Trophoblast cell (in vitro differentiated cells and primary cell): ENCODE measurements around the gene WNT4.

Experiments used
- DNase-seq, 2 donors: peaks; one replicate each; pipeline ENCODE4 v3.0.0-alpha.2; 2016
- H2AFZ ChIP-seq: 2 replicates; pipeline ENCODE4 v1.6.1; 2013; ENCODE audit warnings: low read length, moderate library complexity, mild to moderate bottlenecking; ENCODE audit not compliant: insufficient read depth, poor library complexity
- H2AK5ac ChIP-seq: 2 replicates; pipeline ENCODE4 v1.6.1; 2013; ENCODE audit warnings: mild to moderate bottlenecking, low read length
- H2BK120ac ChIP-seq: 2 replicates; pipeline ENCODE4 v1.6.1; 2013; ENCODE audit warnings: low read length, mild to moderate bottlenecking, moderate library complexity; ENCODE audit not compliant: insufficient read depth, poor library complexity
- H2BK12ac ChIP-seq: 2 replicates; pipeline ENCODE4 v1.6.1; 2013; ENCODE audit warnings: mild to moderate bottlenecking, low read length, moderate library complexity
- H2BK5ac ChIP-seq: 2 replicates; pipeline ENCODE4 v1.6.1; 2013; ENCODE audit warnings: low read length, low read depth, moderate library complexity, mild to moderate bottlenecking; ENCODE audit not compliant: poor library complexity
- H3K14ac ChIP-seq: 2 replicates; pipeline ENCODE4 v1.6.1; 2013; ENCODE audit warnings: mild to moderate bottlenecking, low read length
- H3K18ac ChIP-seq: 2 replicates; pipeline ENCODE4 v1.6.1; 2013; ENCODE audit warnings: mild to moderate bottlenecking, low read length
- H3K23ac ChIP-seq: 2 replicates; pipeline ENCODE4 v1.6.1; 2013; ENCODE audit warnings: low read length
- H3K27ac ChIP-seq: 2 replicates; pipeline ENCODE4 v1.5.1; 2013; ENCODE audit warnings: low read depth, mild to moderate bottlenecking, inconsistent platforms, low read length, moderate library complexity
- H3K27me3 ChIP-seq: 2 replicates; pipeline ENCODE4 v1.6.1; 2013; ENCODE audit warnings: inconsistent platforms, mild to moderate bottlenecking, low read length, moderate library complexity; ENCODE audit not compliant: insufficient read depth
- H3K36me3 ChIP-seq, 2 experiments: 1 replicate in 1 of 2; 2 replicates in 1 of 2; pipeline ENCODE4 v1.6.1; 2013; ENCODE audit warnings: low read length in 2 of 2, mild to moderate bottlenecking in 2 of 2, moderate library complexity in 1 of 2; ENCODE audit not compliant: insufficient read depth in 2 of 2, control insufficient read depth in 1 of 2
- H3K4ac ChIP-seq: 2 replicates; pipeline ENCODE4 v1.6.1; 2013; ENCODE audit warnings: low read depth, mild to moderate bottlenecking, low read length, moderate library complexity
- H3K4me1 ChIP-seq, 2 experiments: 1 replicate in 1 of 2; 2 replicates in 1 of 2; pipeline ENCODE4 v1.6.1; 2013; ENCODE audit warnings: low read length in 2 of 2, mild to moderate bottlenecking in 2 of 2, moderate library complexity in 1 of 2; ENCODE audit not compliant: insufficient read depth in 2 of 2, control insufficient read depth in 1 of 2
- H3K4me2 ChIP-seq: 2 replicates; pipeline ENCODE4 v1.6.1; 2013; ENCODE audit warnings: inconsistent platforms, mild to moderate bottlenecking, low read length, moderate library complexity
- H3K4me3 ChIP-seq: 2 replicates; pipeline ENCODE4 v1.5.1; 2013; ENCODE audit warnings: mild to moderate bottlenecking, low read depth, low read length, inconsistent platforms
- H3K79me1 ChIP-seq: one replicate; pipeline ENCODE4 v1.6.1; 2013; ENCODE audit warnings: low read length
- H3K79me2 ChIP-seq: 2 replicates; pipeline ENCODE4 v1.6.1; 2013; ENCODE audit warnings: low read length, mild to moderate bottlenecking; ENCODE audit not compliant: control insufficient read depth, insufficient read depth, poor library complexity
- H3K9ac ChIP-seq: 2 replicates; pipeline ENCODE4 v1.6.1; 2013; ENCODE audit warnings: mild to moderate bottlenecking, low read length
- H3K9me3 ChIP-seq: 2 replicates; pipeline ENCODE4 v1.6.1; 2013; ENCODE audit warnings: low read depth, mild to moderate bottlenecking, control low read depth, inconsistent platforms, low read length; ENCODE audit not compliant: insufficient read depth
- H4K12ac ChIP-seq: 2 replicates; pipeline ENCODE4 v1.6.1; 2013; ENCODE audit warnings: low read depth, mild to moderate bottlenecking, low read length, moderate library complexity
- H4K8ac ChIP-seq: 2 replicates; pipeline ENCODE4 v1.6.1; 2013; ENCODE audit warnings: low read depth, mild to moderate bottlenecking, low read length, moderate library complexity
- H4K91ac ChIP-seq: one replicate; pipeline ENCODE4 v1.6.1; 2013; ENCODE audit warnings: low read depth, mild to moderate bottlenecking, low read length, moderate library complexity
- WGBS: extraction: QIAGEN DNeasy Blood & Tissue Kit; methylation state at CpG from one replicate; pipeline ENCODE4 v1.1.7; 2013; ENCODE audit warnings: missing lambda C conversion rate; ENCODE audit not compliant: insufficient read length, insufficient coverage; ENCODE audit errors: extremely low coverage; 5-methylcytosine and 5-hydroxymethylcytosine counted together

Gene WNT4

DNA sequence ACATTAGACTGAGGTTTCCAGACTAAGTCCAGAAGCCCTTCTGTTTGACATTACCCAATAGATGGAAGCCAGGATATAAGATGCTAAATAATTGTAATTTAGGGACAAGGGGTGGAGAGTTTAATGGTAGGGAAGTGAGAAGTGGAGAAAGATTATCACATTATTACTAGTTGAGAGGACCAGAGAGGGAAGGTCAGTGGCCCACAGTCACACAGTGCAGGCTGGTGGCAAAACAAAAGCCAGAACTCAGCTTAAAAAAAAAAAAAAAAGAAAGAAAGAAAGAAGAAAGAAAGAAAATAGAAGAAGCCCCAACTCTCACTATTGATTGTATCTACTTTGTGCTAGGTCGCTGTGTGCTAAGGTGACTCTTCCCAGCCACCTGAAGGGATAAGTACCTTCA, 41.6 kb upstream of the WNT4 start:
- no CpG with 5 or more reads among the region's 1 CpG for WGBS
- no peaks in the 10 kb centered on the region for H3K9me3 ChIP-seq
- no peak overlapping the region for H4K91ac ChIP-seq

GRCh38 chr1:22182715-22183114, 39.8 kb upstream of the WNT4 start:
- no peaks in the 10 kb centered on the region for H3K79me1 ChIP-seq
- no peak overlapping the region for H3K27ac ChIP-seq
- peaks cover 3% of the 10 kb centered on the region for H3K27me3 ChIP-seq
- no peak overlapping the region for H2AFZ ChIP-seq
- H2BK120ac ChIP-seq, result no peak overlapping the region
- no peak overlapping the region for H2BK5ac ChIP-seq
- no peaks in the 10 kb centered on the region for H3K4me1 ChIP-seq
- H4K12ac ChIP-seq, result no peak overlapping the region
- H4K8ac ChIP-seq, result no peak overlapping the region
- H3K4me2 ChIP-seq, result no peak overlapping the region
- H2AK5ac ChIP-seq, result no peak overlapping the region
- no peaks in the 10 kb centered on the region for H3K36me3 ChIP-seq
- WGBS, result no CpG with 5 or more reads among the region's 11 CpGs
- H3K14ac ChIP-seq, result no peak overlapping the region
- H3K9me3 ChIP-seq, result no peaks in the 10 kb centered on the region
- no peak overlapping the region for H3K4me3 ChIP-seq
- H3K18ac ChIP-seq, result no peak overlapping the region
- H3K4ac ChIP-seq, result no peak overlapping the region
- H3K9ac ChIP-seq, result no peak overlapping the region
- H3K23ac ChIP-seq, result no peak overlapping the region
- no peak overlapping the region for H4K91ac ChIP-seq
- H2BK12ac ChIP-seq, result no peak overlapping the region
- no peak for DNase-seq
- H3K79me2 ChIP-seq, result no peaks in the 10 kb centered on the region

More for the DNA sequence above, 41.6 kb upstream of the WNT4 start:
- no peaks in the 10 kb centered on the region for H3K79me1 ChIP-seq
- no peak overlapping the region for H3K4me3 ChIP-seq
- H3K9ac ChIP-seq, result no peak overlapping the region
- no peak for DNase-seq
- no peak overlapping the region for H3K27ac ChIP-seq
- H2AFZ ChIP-seq, result no peak overlapping the region
- no peaks in the 10 kb centered on the region for H3K27me3 ChIP-seq
- no peaks in the 10 kb centered on the region for H3K36me3 ChIP-seq
- H4K8ac ChIP-seq, result no peak overlapping the region
- H3K14ac ChIP-seq, result no peak overlapping the region
- no peaks in the 10 kb centered on the region for H3K4me1 ChIP-seq
- no peak overlapping the region for H3K18ac ChIP-seq
- no peaks in the 10 kb centered on the region for H3K79me2 ChIP-seq
- H3K4me2 ChIP-seq, result no peak overlapping the region
- no peak overlapping the region for H2AK5ac ChIP-seq
- H3K23ac ChIP-seq, result no peak overlapping the region
- no peak overlapping the region for H2BK5ac ChIP-seq
- H2BK12ac ChIP-seq, result no peak overlapping the region
- H2BK120ac ChIP-seq, result no peak overlapping the region
- no peak overlapping the region for H3K4ac ChIP-seq
- H4K12ac ChIP-seq, result no peak overlapping the region

GRCh38 chr1:22179197-22179803, 36.4 kb upstream of the WNT4 start:
- no peak overlapping the region for H4K91ac ChIP-seq
- no peak overlapping the region for H2BK120ac ChIP-seq
- H2AFZ ChIP-seq, result no peak overlapping the region
- H3K79me1 ChIP-seq, result no peaks in the 10 kb centered on the region
- no peak overlapping the region for H3K27ac ChIP-seq
- H3K36me3 ChIP-seq, result no peaks in the 10 kb centered on the region
- H3K23ac ChIP-seq, result no peak overlapping the region
- no peak for DNase-seq
- no peak overlapping the region for H2AK5ac ChIP-seq
- H2BK5ac ChIP-seq, result no peak overlapping the region
- H3K4me2 ChIP-seq, result no peak overlapping the region
- peaks cover 4% of the 10 kb centered on the region for H3K9me3 ChIP-seq
- no peak overlapping the region for H2BK12ac ChIP-seq
- no peak overlapping the region for H4K12ac ChIP-seq
- no peak overlapping the region for H3K4me3 ChIP-seq
- H3K18ac ChIP-seq, result no peak overlapping the region
- H3K14ac ChIP-seq, result no peak overlapping the region
- H3K79me2 ChIP-seq, result no peaks in the 10 kb centered on the region
- peaks cover 3% of the 10 kb centered on the region for H3K27me3 ChIP-seq
- H3K9ac ChIP-seq, result no peak overlapping the region
- no CpG with 5 or more reads among the region's 2 CpGs for WGBS
- no peaks in the 10 kb centered on the region for H3K4me1 ChIP-seq
- no peak overlapping the region for H3K4ac ChIP-seq
- no peak overlapping the region for H4K8ac ChIP-seq

- Histone ChIP-seq H3K4me1 (peaks cover under 1 to 1% of the 10 kb centered on the region in 2 experiments), H3K4ac (no peak overlapping the region), H3K36me3 (no peaks in the 10 kb centered on the region), H2BK5ac (no peak overlapping the region), H3K27ac (no peak overlapping the region), H3K23ac (no peak overlapping the region), H4K8ac (no peak overlapping the region), H3K4me2 (no peak overlapping the region), H3K4me3 (no peak overlapping the region), H3K9ac (no peak overlapping the region), H3K9me3 (peaks cover 4% of the 10 kb centered on the region), H3K18ac (no peak overlapping the region), H2AFZ (no peak overlapping the region), H3K79me1 (no peaks in the 10 kb centered on the region), H2AK5ac (no peak overlapping the region), H2BK120ac (no peak overlapping the region), H4K91ac (no peak overlapping the region), H3K14ac (no peak overlapping the region), H3K79me2 (no peaks in the 10 kb centered on the region), H4K12ac (no peak overlapping the region), H2BK12ac (no peak overlapping the region), H3K27me3 (peaks cover 3% of the 10 kb centered on the region)
- no peak for DNase-seq
- no CpG with 5 or more reads among the region's 9 CpGs for WGBS
Observed at GRCh38 chr1:22177354-22178003, 34.6 kb upstream of the WNT4 start.
